ENCODE measurements around the gene EEFSEC.

Gene EEFSEC

GRCh38 chr3:128353361-128353965 lies 200.2 kb downstream of the EEFSEC start:
- no peaks in the 10 kb centered on the region for H3K9me3 ChIP-seq
- no peak for DNase-seq
- no peak overlapping the region for H3K4me3 ChIP-seq
- H3K36me3 ChIP-seq, result peaks cover 0 to 25% (median 9%) of the 10 kb centered on the region in 3 donors
- peaks cover 0 to 7% (median 2%) of the 10 kb centered on the region in 4 donors for H3K4me1 ChIP-seq
- intact Hi-C loops (cut with DNase I; ENCODE audit: low total_unique reads), result no loop called here
- H3K27ac ChIP-seq, result no peak overlapping the region
- no peaks in the 10 kb centered on the region for H3K27me3 ChIP-seq
- TF ChIP-seq CTCF (IDR thresholded peaks at IDR 0.05), result no peak

- H3K9me3 ChIP-seq, result no peaks in the 10 kb centered on the region
- no peak overlapping the region for H3K27ac ChIP-seq
- H3K36me3 ChIP-seq, result peaks cover 0 to 28% (median 9%) of the 10 kb centered on the region in 3 donors
- H3K4me1 ChIP-seq, result peaks cover 0 to 7% (median 2%) of the 10 kb centered on the region in 4 donors
- no peak for DNase-seq
- no peaks in the 10 kb centered on the region for H3K27me3 ChIP-seq
- intact Hi-C loops (cut with DNase I; ENCODE audit: low total_unique reads), result no loop called here
- no peak for TF ChIP-seq CTCF (IDR thresholded peaks at IDR 0.05)
- H3K4me3 ChIP-seq, result no peak overlapping the region
These were observed 200.9 kb downstream of the EEFSEC start for GRCh38 chr3:128353991-128354687.

- DNase-seq, result no peak
- Histone ChIP-seq H3K27me3 (no peaks in the 10 kb centered on the region), H3K4me3 (no peak overlapping the region), H3K4me1 (peaks cover 0 to 13% (median 6%) of the 10 kb centered on the region in 4 donors), H3K9me3 (no peaks in the 10 kb centered on the region), H3K27ac (no peak overlapping the region), H3K36me3 (peaks cover 0 to 28% (median 9%) of the 10 kb centered on the region in 3 donors)
- no peak for TF ChIP-seq CTCF (IDR thresholded peaks at IDR 0.05)
- intact Hi-C loops (cut with DNase I; ENCODE audit: low total_unique reads), result no loop called here
These were observed 201.7 kb downstream of the EEFSEC start for GRCh38 chr3:128354788-128355542.

GRCh38 chr3:128355543-128355919 lies 202.2 kb downstream of the EEFSEC start:
- no peak for TF ChIP-seq CTCF (IDR thresholded peaks at IDR 0.05)
- Histone ChIP-seq H3K4me3 (no peak overlapping the region), H3K27ac (no peak overlapping the region), H3K4me1 (peaks cover 0 to 19% (median 11%) of the 10 kb centered on the region in 4 donors), H3K36me3 (peaks cover 0 to 27% (median 9%) of the 10 kb centered on the region in 3 donors), H3K9me3 (no peaks in the 10 kb centered on the region), H3K27me3 (no peaks in the 10 kb centered on the region)
- intact Hi-C loops (cut with DNase I; ENCODE audit: low total_unique reads), result no loop called here
- DNase-seq, result no peak

- no peak for DNase-seq
- intact Hi-C loops (cut with DNase I; ENCODE audit: low total_unique reads), result no loop called here
- Histone ChIP-seq H3K27me3 (no peaks in the 10 kb centered on the region), H3K36me3 (peaks cover 0 to 14% (median 2%) of the 10 kb centered on the region in 3 donors), H3K4me1 (peaks cover 0 to 29% (median 16%) of the 10 kb centered on the region in 4 donors), H3K9me3 (no peaks in the 10 kb centered on the region), H3K4me3 (no peak overlapping the region), H3K27ac (no peak overlapping the region)
- TF ChIP-seq CTCF (IDR thresholded peaks at IDR 0.05), result no peak
These were observed 203.5 kb downstream of the EEFSEC start for GRCh38 chr3:128356822-128357221.

Data from tibial artery (tissue), 4 donors.